BLaER1 treated with 17β-estradiol and CSF1 and Interleukin-3, amounts not matched to agents 10 nM and 100 nM (cell line): ENCODE results near the gene ACACB.
A peak's percentile ranks its signal among the peaks of the same experiment; 100 is the strongest.

Experiments
- H3K27ac ChIP-seq, 11 experiments: shearing (Covaris generic); formaldehyde crosslinking; 2 replicates each; pipeline ENCODE4 v1.8.1; 2022
- H3K27me3 ChIP-seq, 11 experiments: shearing (Covaris generic); formaldehyde crosslinking; 2 replicates each; pipeline ENCODE4 v1.8.1; 2022
- H3K36me3 ChIP-seq, 11 experiments: shearing (Covaris generic); formaldehyde crosslinking; 2 replicates each; pipeline ENCODE4 v1.8.1; 2022
- H3K4me1 ChIP-seq, 10 experiments: shearing (Covaris generic); formaldehyde crosslinking; 2 replicates each; pipeline ENCODE4 v1.8.1; 2022
- H3K4me2 ChIP-seq, 11 experiments: shearing (Covaris generic); formaldehyde crosslinking; 2 replicates each; pipeline ENCODE4 v1.8.1; 2022
- H3K4me3 ChIP-seq, 10 experiments: shearing (Covaris generic); formaldehyde crosslinking; 2 replicates each; pipeline ENCODE4 v1.8.1; 2022
- H3K9ac ChIP-seq, 11 experiments: shearing (Covaris generic); formaldehyde crosslinking; 2 replicates each; pipeline ENCODE4 v1.8.1; 2022
- H3K9me3 ChIP-seq, 11 experiments: shearing (Covaris generic); formaldehyde crosslinking; replicated peaks in 1 of 11; 2 replicates each; pipeline ENCODE4 v1.8.1; 2022
- H4K20me1 ChIP-seq, 11 experiments: shearing (Covaris generic); formaldehyde crosslinking; 2 replicates each; pipeline ENCODE4 v1.8.1; 2022
- Cebpa-rat ChIP-seq, 11 experiments: shearing (Covaris generic); IDR thresholded peaks; 2 replicates each; pipeline ENCODE4 v1.8.1; 2022

The ACACB gene

GRCh38 chr12:109089683-109090082 lies 26.7 kb upstream of the ACACB start:
- Histone ChIP-seq H3K9me3 (no peaks in the 10 kb centered on the region), H3K4me1 (peaks cover 20 to 56% (median 46%) of the 10 kb centered on the region in 10 experiments), H3K4me3 (no peak overlapping the region), H3K27me3 (no peaks in the 10 kb centered on the region), H3K4me2 (peak overlapping the region in 1 of 11 experiments; percentile 18; a peak in 1 of 22 replicates), H4K20me1 (peaks cover 0 to 14% (median 0%) of the 10 kb centered on the region in 11 experiments; a peak in 3 of 22 replicates), H3K36me3 (peaks cover 44 to 71% (median 56%) of the 10 kb centered on the region in 11 experiments), H3K9ac (0 out of 22 replicates have a peak overlapping the region, but pooled peaks of 1 of the 11 experiments have one; percentile 1), H3K27ac (no peak overlapping the region)
- TF ChIP-seq Cebpa-rat (IDR thresholded peaks at IDR 0.05) = no peak

GRCh38 chr12:109092497-109093021 lies 23.8 kb upstream of the ACACB start:
- peaks cover 25 to 67% (median 51%) of the 10 kb centered on the region in 10 experiments for H3K4me1 ChIP-seq

DNA sequence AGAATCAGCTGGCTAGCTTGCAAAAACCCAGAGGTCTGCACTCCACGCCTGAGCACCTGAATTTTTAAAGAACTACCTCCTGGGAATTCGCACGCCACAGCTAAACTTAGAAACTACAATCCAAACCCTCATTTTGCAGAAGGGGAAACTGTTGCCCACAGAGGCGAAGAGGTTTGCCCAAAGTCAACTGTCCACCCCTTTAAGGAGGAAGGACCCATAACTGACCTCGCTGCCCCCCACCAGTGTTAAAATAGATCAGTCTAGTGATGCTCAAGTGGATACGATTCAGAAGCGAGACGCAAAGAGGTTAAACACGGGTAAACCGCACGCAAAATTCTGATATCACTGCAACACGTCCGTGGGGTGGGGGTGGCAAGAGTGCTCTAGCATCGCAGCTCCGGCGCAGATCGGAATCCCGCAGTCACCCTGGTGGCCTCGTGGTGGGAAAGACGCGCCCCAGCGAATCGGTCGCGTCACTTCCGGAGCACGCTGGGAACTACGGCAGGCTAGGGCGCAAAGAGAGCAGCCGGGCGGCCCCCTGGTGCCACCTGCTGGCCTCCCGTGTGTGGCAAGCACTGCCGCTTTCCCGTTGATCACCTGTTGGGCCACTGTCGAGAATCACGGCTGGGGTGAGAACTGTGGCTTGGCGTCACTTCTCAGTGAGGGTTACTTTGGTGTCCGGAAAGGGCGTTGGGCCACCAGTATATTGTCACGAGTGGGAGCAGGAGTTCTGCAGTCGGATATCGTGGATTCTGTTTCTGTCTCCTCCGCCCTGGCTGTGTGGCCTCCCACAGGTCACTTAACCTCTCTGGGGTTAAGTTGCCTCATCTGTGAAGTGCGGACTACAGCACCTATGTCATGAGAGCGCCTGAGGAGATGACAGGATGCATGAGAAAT lies 23.1 kb upstream of the ACACB start, which contains the start of gene ALKBH2:
Gene ALKBH2 (minus strand): TSS at position 451 of the 897 bp plus-strand sequence. CDS start 686 bp downstream, outside the sequence.
- Histone ChIP-seq H3K27me3 (no peaks in the 10 kb centered on the region), H3K4me3 (peak within 1 kb of the TSS; percentile 52 to 68 (median 56)), H3K4me1 (peaks cover 25 to 64% (median 48%) of the 10 kb centered on the region in 10 experiments), H3K9ac (peak within 1 kb of the TSS; percentile 46 to 73 (median 67)), H3K4me2 (peak within 1 kb of the TSS; percentile 74 to 97 (median 88)), H3K36me3 (peaks cover 10 to 37% (median 23%) of the 10 kb centered on the region in 11 experiments; a peak in 20 of 22 replicates), H4K20me1 (peaks cover 0 to 11% (median 0%) of the 10 kb centered on the region in 11 experiments; a peak in 3 of 22 replicates), H3K9me3 (no peaks in the 10 kb centered on the region), H3K27ac (peak within 1 kb of the TSS; percentile 4 to 75 (median 60); a peak in 20 of 22 replicates)
- TF ChIP-seq Cebpa-rat (IDR thresholded peaks at IDR 0.05) = no peak

More at GRCh38 chr12:109092497-109093021, 23.8 kb upstream of the ACACB start:
- Histone ChIP-seq H3K27ac (peak overlapping the region; percentile 4 to 75 (median 60); a peak in 20 of 22 replicates), H4K20me1 (peaks cover 0 to 14% (median 0%) of the 10 kb centered on the region in 11 experiments; a peak in 3 of 22 replicates), H3K4me3 (peak overlapping the region; percentile 52 to 68 (median 56)), H3K4me2 (peak overlapping the region; percentile 74 to 97 (median 88)), H3K27me3 (no peaks in the 10 kb centered on the region), H3K36me3 (peaks cover 18 to 43% (median 29%) of the 10 kb centered on the region in 11 experiments; a peak in 20 of 22 replicates), H3K9ac (peak overlapping the region; percentile 46 to 73 (median 67)), H3K9me3 (no peaks in the 10 kb centered on the region)
- TF ChIP-seq Cebpa-rat (IDR thresholded peaks at IDR 0.05) = no peak

GRCh38 chr12:109097140-109097434 lies 19.3 kb upstream of the ACACB start:
- no peaks in the 10 kb centered on the region for H3K9me3 ChIP-seq
- H3K27ac ChIP-seq = peak overlapping the region in 8 of 11 experiments; percentile 82 to 89 (median 86); a peak in 13 of 22 replicates
- H3K9ac ChIP-seq = peak overlapping the region; percentile 56 to 89 (median 86); a peak in 17 of 22 replicates
- H3K4me2 ChIP-seq = peak overlapping the region; percentile 89 to 99 (median 93)
- H3K36me3 ChIP-seq = peaks cover 4 to 36% (median 27%) of the 10 kb centered on the region in 11 experiments; a peak in 21 of 22 replicates
- peaks cover 30 to 51% (median 41%) of the 10 kb centered on the region in 10 experiments for H3K4me1 ChIP-seq
- peaks cover 0 to 13% (median 3%) of the 10 kb centered on the region in 11 experiments; a peak in 7 of 22 replicates for H4K20me1 ChIP-seq
- H3K27me3 ChIP-seq = no peaks in the 10 kb centered on the region
- TF ChIP-seq Cebpa-rat (IDR thresholded peaks at IDR 0.05) = no peak
- H3K4me3 ChIP-seq = peak overlapping the region; percentile 81 to 96 (median 86)

GRCh38 chr12:109097435-109098182 lies 18.8 kb upstream of the ACACB start, which contains the start of gene UNG:
Gene UNG (plus strand): TSS chr12:109097597. CDS start chr12:109097680, 83 bp downstream.
- Histone ChIP-seq H3K4me3 (peak within 1 kb of the TSS; percentile 81 to 96 (median 86)), H3K27me3 (no peaks in the 10 kb centered on the region), H4K20me1 (peaks cover 0 to 17% (median 5%) of the 10 kb centered on the region in 11 experiments; a peak in 7 of 22 replicates), H3K4me2 (peak within 1 kb of the TSS; percentile 91 to 99 (median 96)), H3K4me1 (peaks cover 25 to 46% (median 36%) of the 10 kb centered on the region in 10 experiments), H3K9me3 (no peaks in the 10 kb centered on the region), H3K27ac (peak within 1 kb of the TSS; percentile 26 to 89 (median 84); a peak in 21 of 22 replicates), H3K9ac (peak within 1 kb of the TSS; percentile 70 to 89 (median 86)), H3K36me3 (peaks cover 6 to 41% (median 32%) of the 10 kb centered on the region in 11 experiments)
- TF ChIP-seq Cebpa-rat (IDR thresholded peaks at IDR 0.05) = no peak

DNA sequence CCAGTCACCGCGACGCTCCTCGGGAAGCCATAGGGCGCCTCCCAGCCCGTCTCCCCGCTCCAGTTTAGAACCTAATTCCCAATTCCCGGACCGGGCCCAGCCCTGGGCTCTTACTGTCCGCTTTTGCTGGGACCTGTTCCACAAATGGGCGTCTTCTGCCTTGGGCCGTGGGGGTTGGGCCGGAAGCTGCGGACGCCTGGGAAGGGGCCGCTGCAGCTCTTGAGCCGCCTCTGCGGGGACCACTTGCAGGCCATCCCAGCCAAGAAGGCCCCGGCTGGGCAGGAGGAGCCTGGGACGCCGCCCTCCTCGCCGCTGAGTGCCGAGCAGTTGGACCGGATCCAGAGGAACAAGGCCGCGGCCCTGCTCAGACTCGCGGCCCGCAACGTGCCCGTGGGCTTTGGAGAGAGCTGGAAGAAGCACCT lies 18.2 kb upstream of the ACACB start:
- peak overlapping the region; percentile 81 to 96 (median 86) for H3K4me3 ChIP-seq
- TF ChIP-seq Cebpa-rat (IDR thresholded peaks at IDR 0.05) = no peak
- H3K9ac ChIP-seq = peak overlapping the region; percentile 70 to 89 (median 86)
- no peaks in the 10 kb centered on the region for H3K9me3 ChIP-seq
- peaks cover 19 to 40% (median 30%) of the 10 kb centered on the region in 10 experiments; a peak in 19 of 20 replicates for H3K4me1 ChIP-seq
- H3K4me2 ChIP-seq = peak overlapping the region; percentile 91 to 98 (median 95)
- H3K36me3 ChIP-seq = peaks cover 6 to 47% (median 38%) of the 10 kb centered on the region in 11 experiments
- H3K27ac ChIP-seq = peak overlapping the region; percentile 26 to 88 (median 80); a peak in 21 of 22 replicates
- no peaks in the 10 kb centered on the region for H3K27me3 ChIP-seq
- H4K20me1 ChIP-seq = peaks cover 0 to 17% (median 5%) of the 10 kb centered on the region in 11 experiments; a peak in 8 of 22 replicates

- TF ChIP-seq Cebpa-rat (IDR thresholded peaks at IDR 0.05) = no peak
- Histone ChIP-seq H3K27me3 (no peaks in the 10 kb centered on the region), H3K4me1 (peaks cover 19 to 36% (median 28%) of the 10 kb centered on the region in 10 experiments; a peak in 19 of 20 replicates), H3K27ac (peak overlapping the region; percentile 26 to 88 (median 80); a peak in 21 of 22 replicates), H3K9me3 (no peaks in the 10 kb centered on the region), H3K4me3 (peak overlapping the region; percentile 81 to 96 (median 86)), H4K20me1 (peaks cover 0 to 19% (median 5%) of the 10 kb centered on the region in 11 experiments; a peak in 8 of 22 replicates), H3K9ac (peak overlapping the region; percentile 70 to 89 (median 86)), H3K36me3 (peaks cover 7 to 51% (median 42%) of the 10 kb centered on the region in 11 experiments), H3K4me2 (peak overlapping the region; percentile 91 to 98 (median 95))
Observed at GRCh38 chr12:109098651-109099050, 17.7 kb upstream of the ACACB start.
